SH-SY5Y (cell line): ENCODE results near the gene MARK3.

Experiments used
- GATA2 ChIP-seq: IDR thresholded peaks from 2 replicates; pipeline ENCODE4 v1.6.1; 2011; ENCODE audit warnings: mild to moderate bottlenecking, low read depth, low read length
- GATA3 ChIP-seq: IDR thresholded peaks from 2 replicates; pipeline ENCODE4 v1.6.1; 2011; ENCODE audit warnings: low read depth, mild to moderate bottlenecking, low read length, moderate library complexity

- TF ChIP-seq GATA3 (no peak), GATA2 (no peak)
Observed at GRCh38 chr14:103393070-103393469, 7.9 kb downstream of the MARK3 start.
